ENCODE results near the gene CTNNA3.

Gene CTNNA3

DNA sequence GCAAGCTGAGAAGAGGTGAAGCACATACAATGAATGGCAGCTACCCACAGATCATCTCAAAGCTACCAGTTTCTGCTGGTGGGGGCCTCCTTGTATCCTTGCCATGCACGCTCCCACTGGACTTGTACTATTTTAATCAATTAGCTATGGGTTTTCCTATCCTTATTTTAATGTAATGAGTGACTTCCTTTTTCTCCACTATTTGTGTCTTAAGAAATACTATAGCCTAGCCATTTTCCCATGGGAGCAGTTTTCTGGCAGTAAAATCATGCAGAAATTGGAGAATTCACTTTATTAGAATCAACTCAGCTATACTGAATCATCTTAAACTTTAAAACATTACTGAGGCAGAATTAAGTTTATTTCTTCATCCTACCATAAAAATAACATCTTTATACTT is 73.5 kb downstream of the CTNNA3 start:
- in situ Hi-C loops (cut with MboI; ENCODE audit: low pct_unique_long_range_greater_than_20kb, low sequenced_read_pairs, unreplicated experiment): no loop called here
- DNase-seq (ENCODE audit: low spot score): no peak
- TF ChIP-seq, protein P1, sequence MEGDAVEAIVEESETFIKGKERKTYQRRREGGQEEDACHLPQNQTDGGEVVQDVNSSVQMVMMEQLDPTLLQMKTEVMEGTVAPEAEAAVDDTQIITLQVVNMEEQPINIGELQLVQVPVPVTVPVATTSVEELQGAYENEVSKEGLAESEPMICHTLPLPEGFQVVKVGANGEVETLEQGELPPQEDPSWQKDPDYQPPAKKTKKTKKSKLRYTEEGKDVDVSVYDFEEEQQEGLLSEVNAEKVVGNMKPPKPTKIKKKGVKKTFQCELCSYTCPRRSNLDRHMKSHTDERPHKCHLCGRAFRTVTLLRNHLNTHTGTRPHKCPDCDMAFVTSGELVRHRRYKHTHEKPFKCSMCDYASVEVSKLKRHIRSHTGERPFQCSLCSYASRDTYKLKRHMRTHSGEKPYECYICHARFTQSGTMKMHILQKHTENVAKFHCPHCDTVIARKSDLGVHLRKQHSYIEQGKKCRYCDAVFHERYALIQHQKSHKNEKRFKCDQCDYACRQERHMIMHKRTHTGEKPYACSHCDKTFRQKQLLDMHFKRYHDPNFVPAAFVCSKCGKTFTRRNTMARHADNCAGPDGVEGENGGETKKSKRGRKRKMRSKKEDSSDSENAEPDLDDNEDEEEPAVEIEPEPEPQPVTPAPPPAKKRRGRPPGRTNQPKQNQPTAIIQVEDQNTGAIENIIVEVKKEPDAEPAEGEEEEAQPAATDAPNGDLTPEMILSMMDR (IDR thresholded peaks at IDR 0.05; ENCODE audit: extremely low read depth, insufficient read depth, missing control alignments): no peak

DNA sequence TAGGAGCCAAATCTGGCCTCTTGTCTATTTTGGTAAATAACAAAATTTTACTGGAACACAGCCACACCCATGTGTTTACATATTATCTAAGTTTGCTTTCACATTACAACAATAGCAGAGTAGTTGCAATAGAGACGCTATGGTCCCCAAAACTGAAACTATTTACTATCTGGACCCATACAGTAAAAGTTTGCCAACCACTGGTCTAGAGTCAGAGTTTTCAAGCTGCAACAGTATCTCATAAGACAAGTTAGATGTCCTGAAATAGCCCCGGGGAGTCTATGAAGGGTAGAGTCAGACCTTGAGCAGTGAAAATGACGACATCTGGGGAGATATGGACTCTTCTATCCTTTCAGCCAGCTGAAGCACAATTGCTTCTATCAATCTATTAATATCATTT is 74.2 kb downstream of the CTNNA3 start:
- TF ChIP-seq, protein P1 (IDR thresholded peaks at IDR 0.05; ENCODE audit: extremely low read depth, insufficient read depth, missing control alignments): no peak
- no peak for DNase-seq (ENCODE audit: low spot score)
- in situ Hi-C loops (cut with MboI; ENCODE audit: low pct_unique_long_range_greater_than_20kb, low sequenced_read_pairs, unreplicated experiment): no loop called here

DNA sequence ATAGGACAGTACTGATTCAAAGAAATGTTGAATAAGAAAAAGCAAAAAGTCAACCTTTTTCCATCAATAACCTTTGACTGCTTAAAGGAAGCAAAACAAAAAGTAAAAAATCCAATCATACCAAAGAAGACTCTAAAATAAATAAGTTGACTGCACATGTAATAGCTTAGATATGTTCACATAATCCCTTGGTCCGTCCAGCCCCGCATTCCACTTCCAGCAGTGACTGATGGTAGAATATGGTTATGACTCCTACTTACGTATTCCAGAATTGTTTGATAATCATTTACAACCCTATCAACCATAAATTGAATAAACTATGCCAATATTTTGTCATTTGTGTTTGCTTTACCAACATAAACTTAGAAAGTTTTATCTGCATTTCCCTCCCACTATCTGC is 77.9 kb downstream of the CTNNA3 start:
- in situ Hi-C loops (cut with MboI; ENCODE audit: low pct_unique_long_range_greater_than_20kb, low sequenced_read_pairs, unreplicated experiment): no loop called here
- TF ChIP-seq, protein P1 (IDR thresholded peaks at IDR 0.05; ENCODE audit: extremely low read depth, insufficient read depth, missing control alignments): no peak
- DNase-seq (ENCODE audit: low spot score): no peak

DNA sequence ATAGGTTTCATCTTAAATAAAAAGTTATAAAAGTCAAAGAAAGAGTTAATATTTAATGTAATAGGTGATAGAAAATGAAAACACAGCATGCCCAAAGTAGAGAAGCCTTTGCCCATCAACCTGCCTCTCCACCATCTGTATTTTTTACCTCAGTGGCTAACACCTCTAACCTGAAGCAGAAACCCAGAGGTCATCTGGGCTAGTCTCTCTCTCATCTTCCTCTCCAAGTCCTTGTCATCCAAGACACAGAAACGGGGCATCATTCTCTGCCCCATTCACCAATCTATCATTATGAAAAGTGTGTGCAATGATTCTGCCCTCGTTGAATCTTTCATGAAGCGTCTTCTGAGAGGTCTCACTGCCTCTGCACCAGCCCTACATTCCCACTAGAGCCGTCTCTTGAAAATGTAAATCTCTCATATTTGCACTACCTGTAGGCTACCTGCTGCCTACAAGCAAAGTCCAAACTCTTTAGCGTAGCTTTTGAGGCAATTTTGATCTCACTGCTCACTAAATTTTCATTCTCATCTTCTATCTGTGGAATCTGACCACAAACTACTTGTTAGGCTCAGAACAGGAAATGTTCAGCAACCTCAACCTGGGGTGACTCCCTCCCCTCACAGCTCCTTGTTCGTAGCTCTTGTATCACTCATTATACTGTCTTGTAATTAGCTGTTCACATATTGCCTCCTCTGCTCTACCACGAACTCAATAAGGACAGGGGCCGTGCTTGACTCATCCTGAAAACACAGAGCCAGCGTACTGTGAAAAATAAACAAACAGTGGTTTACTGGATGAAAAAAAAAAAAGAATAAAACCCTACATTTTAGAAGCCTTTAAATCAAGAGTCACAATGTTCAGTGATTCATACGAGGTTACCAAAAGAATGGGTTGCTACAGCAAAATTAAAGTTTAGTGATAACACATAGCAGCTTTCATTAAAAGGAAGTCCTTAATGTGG is 83.1 kb downstream of the CTNNA3 start:
- TF ChIP-seq, protein P1 (IDR thresholded peaks at IDR 0.05; ENCODE audit: extremely low read depth, insufficient read depth, missing control alignments): no peak
- in situ Hi-C loops (cut with MboI; ENCODE audit: low pct_unique_long_range_greater_than_20kb, low sequenced_read_pairs, unreplicated experiment): no loop called here
- DNase-seq (ENCODE audit: low spot score): peak; percentile 20

DNA sequence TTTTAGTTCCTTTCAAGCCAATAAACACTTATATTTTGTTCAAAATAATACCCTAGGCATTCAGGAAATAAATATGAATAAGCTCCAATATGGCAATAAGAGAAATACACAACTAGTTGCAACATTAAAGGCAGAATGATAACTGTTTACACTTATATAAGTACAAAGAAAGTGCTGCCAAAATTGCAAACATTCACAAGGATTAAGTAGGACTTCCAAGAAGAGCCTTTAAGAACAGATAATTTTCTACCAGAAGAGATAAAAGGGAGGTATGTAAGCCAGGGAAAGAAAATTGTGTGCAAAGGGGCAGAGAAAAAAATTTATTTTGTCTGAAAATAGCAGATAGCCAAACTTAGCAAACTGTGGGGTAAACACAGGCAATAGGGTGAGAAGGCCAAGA is 83.8 kb downstream of the CTNNA3 start:
- TF ChIP-seq, protein P1 (IDR thresholded peaks at IDR 0.05; ENCODE audit: extremely low read depth, insufficient read depth, missing control alignments): no peak
- in situ Hi-C loops (cut with MboI; ENCODE audit: low pct_unique_long_range_greater_than_20kb, low sequenced_read_pairs, unreplicated experiment): no loop called here
- DNase-seq (ENCODE audit: low spot score): no peak

DNA sequence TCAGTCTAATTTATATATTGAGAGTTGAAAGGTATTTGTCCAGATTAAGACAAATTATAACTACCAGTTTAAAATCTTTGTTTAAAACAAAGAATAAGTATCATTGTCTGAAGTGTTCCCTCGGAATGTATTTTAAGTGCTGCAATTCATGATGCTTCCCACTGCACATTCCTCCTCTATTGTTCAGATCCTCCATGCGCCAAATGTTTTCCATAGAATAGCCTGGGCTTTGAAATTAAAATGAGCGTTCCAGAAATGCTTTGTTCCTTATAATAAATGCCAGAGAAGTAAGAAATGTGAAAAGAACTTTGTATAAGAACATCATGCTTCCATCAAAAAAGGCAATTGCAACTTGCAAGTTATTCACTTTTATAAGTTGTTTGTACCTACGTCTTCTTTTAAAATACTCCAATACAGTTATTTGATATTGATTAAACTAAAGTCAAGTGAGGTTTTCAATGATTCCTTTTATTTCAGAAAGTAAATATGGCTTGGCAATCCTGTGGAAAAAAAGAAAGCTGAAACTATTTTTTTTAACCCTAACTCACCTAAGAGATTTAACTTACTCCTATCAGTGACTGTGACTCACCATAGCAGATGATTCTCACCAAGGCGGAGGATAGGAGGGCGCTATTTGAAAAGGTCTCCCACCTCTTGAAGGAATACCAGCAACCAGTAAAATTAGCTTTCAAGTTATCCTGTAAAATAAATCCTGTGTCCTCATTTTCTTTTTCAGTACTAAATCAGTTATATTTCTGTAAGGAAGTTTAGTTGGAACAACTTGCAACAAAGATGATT is 85.8 kb downstream of the CTNNA3 start:
- TF ChIP-seq, protein P1 (IDR thresholded peaks at IDR 0.05; ENCODE audit: extremely low read depth, insufficient read depth, missing control alignments): no peak
- in situ Hi-C loops (cut with MboI; ENCODE audit: low pct_unique_long_range_greater_than_20kb, low sequenced_read_pairs, unreplicated experiment): no loop called here
- DNase-seq (ENCODE audit: low spot score): no peak
